Colonic mucosa (tissue), 4 donors: ENCODE results near the gene ETV3. TPM values are rescaled to one million over a fixed set of nuclear protein-coding genes. Genes with fewer than 3 reads are reported as not detected.
A peak's percentile ranks its signal among the peaks of the same experiment; 100 is the strongest.

Experiments used
- DNase-seq: peaks from one replicate; pipeline ENCODE4 v3.0.0-alpha.2; 2020
- H3K27ac ChIP-seq: fragments of 200-600 bp; one replicate; pipeline ENCODE4 v1.8.0; 2021
- H3K27me3 ChIP-seq: fragments of 200-600 bp; one replicate; pipeline ENCODE4 v1.8.0; 2021
- H3K36me3 ChIP-seq: fragments of 200-600 bp; one replicate; pipeline ENCODE4 v1.8.0; 2021
- H3K4me1 ChIP-seq: fragments of 200-600 bp; one replicate; pipeline ENCODE4 v1.8.0; 2021; ENCODE audit warnings: mild to moderate bottlenecking
- H3K4me3 ChIP-seq: fragments of 200-600 bp; one replicate; pipeline ENCODE4 v1.8.0; 2021
- H3K9ac ChIP-seq, 2 donors: one replicate each; pipeline ENCODE4 v1.7.0; 2013; ENCODE audit warnings: control low read depth in 2 of 2, low read depth in 2 of 2, low read length in 2 of 2
- H3K9me3 ChIP-seq: fragments of 200-600 bp; one replicate; pipeline ENCODE4 v1.8.0; 2021
- intact Hi-C: fragments of 100-400 bp; cut with DNase I; formaldehyde crosslinking; loops from one replicate; pipeline ENCODE4 v1.14.1; 2022
- total RNA-seq, 2 donors: library from RNA; stranded (reverse); fragmentation: NEBNext Ultra II Directional in 1 of 2; extraction: Animal tissue kit (Norgen Biotek cat#: 25700) in 1 of 2; gene quantifications; one replicate each; pipeline ENCODE4 v1.2.1, GENCODE V29; 2021
- TF ChIP-seq, protein P1 (sequence below): fragments of 200-600 bp; IDR thresholded peaks from one replicate; pipeline ENCODE4 v1.8.0; 2022; ENCODE audit warnings: antibody characterized with exemption, mild to moderate bottlenecking
- donor health status: healthy.
- donor health status: DM: no; HTN: no; CAD: no.
- donor health status: DM: no; HTN: no; CAD: no.

Gene ETV3
- total RNA-seq, 2 donors from 2014 or later, result 20.7 to 38.7 TPM

- intact Hi-C loops, result loop anchor here (5.0 kb wide), 1 partner anchor 162 kb away; no protein-coding TSS in a partner anchor
- H3K4me1 ChIP-seq, result no peaks in the 10 kb centered on the region
Observed at GRCh38 chr1:157073944-157074685, 64.1 kb downstream of the ETV3 start.

More at GRCh38 chr1:157073944-157074685, 64.1 kb downstream of the ETV3 start:
- no peaks in the 10 kb centered on the region for H3K36me3 ChIP-seq
- no peak overlapping the region for H3K4me3 ChIP-seq
- no peak overlapping the region for H3K27ac ChIP-seq
- peak; percentile 75 for DNase-seq
- TF ChIP-seq, protein P1, sequence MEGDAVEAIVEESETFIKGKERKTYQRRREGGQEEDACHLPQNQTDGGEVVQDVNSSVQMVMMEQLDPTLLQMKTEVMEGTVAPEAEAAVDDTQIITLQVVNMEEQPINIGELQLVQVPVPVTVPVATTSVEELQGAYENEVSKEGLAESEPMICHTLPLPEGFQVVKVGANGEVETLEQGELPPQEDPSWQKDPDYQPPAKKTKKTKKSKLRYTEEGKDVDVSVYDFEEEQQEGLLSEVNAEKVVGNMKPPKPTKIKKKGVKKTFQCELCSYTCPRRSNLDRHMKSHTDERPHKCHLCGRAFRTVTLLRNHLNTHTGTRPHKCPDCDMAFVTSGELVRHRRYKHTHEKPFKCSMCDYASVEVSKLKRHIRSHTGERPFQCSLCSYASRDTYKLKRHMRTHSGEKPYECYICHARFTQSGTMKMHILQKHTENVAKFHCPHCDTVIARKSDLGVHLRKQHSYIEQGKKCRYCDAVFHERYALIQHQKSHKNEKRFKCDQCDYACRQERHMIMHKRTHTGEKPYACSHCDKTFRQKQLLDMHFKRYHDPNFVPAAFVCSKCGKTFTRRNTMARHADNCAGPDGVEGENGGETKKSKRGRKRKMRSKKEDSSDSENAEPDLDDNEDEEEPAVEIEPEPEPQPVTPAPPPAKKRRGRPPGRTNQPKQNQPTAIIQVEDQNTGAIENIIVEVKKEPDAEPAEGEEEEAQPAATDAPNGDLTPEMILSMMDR, result peak; percentile 61
- H3K9me3 ChIP-seq, result no peaks in the 10 kb centered on the region
- H3K9ac ChIP-seq, result no peak overlapping the region
- no peaks in the 10 kb centered on the region for H3K27me3 ChIP-seq

Other genes with a start within 250 kb of the ETV3 start
- 1 to 10 TPM; 2.5 to 3.5 TPM for gene PEAR1, start 244.7 kb downstream of the ETV3 start, total RNA-seq
- gene LRRC71, start 217.8 kb downstream of the ETV3 start, total RNA-seq, result not detected
- 10 to 100 TPM; 35.2 to 43.3 TPM for gene ARHGEF11, start 92.7 kb downstream of the ETV3 start, total RNA-seq
- not detected for gene ETV3L, start 38.6 kb downstream of the ETV3 start, total RNA-seq